ENCODE results near the gene FARP2.

GRCh38 chr2:241350530-241350877 lies 5.6 kb upstream of the FARP2 start:
- TF ChIP-seq, protein P1, sequence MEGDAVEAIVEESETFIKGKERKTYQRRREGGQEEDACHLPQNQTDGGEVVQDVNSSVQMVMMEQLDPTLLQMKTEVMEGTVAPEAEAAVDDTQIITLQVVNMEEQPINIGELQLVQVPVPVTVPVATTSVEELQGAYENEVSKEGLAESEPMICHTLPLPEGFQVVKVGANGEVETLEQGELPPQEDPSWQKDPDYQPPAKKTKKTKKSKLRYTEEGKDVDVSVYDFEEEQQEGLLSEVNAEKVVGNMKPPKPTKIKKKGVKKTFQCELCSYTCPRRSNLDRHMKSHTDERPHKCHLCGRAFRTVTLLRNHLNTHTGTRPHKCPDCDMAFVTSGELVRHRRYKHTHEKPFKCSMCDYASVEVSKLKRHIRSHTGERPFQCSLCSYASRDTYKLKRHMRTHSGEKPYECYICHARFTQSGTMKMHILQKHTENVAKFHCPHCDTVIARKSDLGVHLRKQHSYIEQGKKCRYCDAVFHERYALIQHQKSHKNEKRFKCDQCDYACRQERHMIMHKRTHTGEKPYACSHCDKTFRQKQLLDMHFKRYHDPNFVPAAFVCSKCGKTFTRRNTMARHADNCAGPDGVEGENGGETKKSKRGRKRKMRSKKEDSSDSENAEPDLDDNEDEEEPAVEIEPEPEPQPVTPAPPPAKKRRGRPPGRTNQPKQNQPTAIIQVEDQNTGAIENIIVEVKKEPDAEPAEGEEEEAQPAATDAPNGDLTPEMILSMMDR (IDR thresholded peaks at IDR 0.05): no peak
- TF ChIP-seq POLR2A (IDR thresholded peaks at IDR 0.05): no peak
- TF ChIP-seq POLR2AphosphoS5 (IDR thresholded peaks at IDR 0.05): no peak
- no peak for TF ChIP-seq EP300 (IDR thresholded peaks at IDR 0.05)
